K562 (cell line): ENCODE measurements around the gene DHCR24. TPM values are rescaled to one million over a fixed set of nuclear protein-coding genes. Genes with fewer than 3 reads are reported as not detected.

ENCODE experiments used
- ATAC-seq: fragments of 200-7000 bp; cut with Tn5 transposase; 3 replicates; pipeline ENCODE4 v1.9.1; 2020; ENCODE audit warnings: moderate library complexity
- BruUV-seq: library from RNA; stranded (reverse); fragments of 400-500 nt; replicated peaks from 2 replicates; lab custom pipeline; 2021; lab: Mats Ljungman, UMichigan
- CTCF ChIA-PET: fragments of 300-600 bp; formaldehyde crosslinking; extraction: SDS; loops from one replicate; lab custom pipeline; 2021; ENCODE audit warnings: low intra/inter-chr PET ratio; lab: Yijun Ruan, JAX
- POLR2A ChIA-PET: fragments of 300-600, 350-650 bp; sonication (Branson Sonifier 250); formaldehyde crosslinking; extraction: SDS; loops from one replicate; lab custom pipeline; 2021; ENCODE audit warnings: antibody characterized with exemption, inconsistent platforms; lab: Yijun Ruan, JAX
- DNase-seq, 4 experiments: peaks; one replicate each; pipeline versions ENCODE4 v3.0.0 to v3.0.0-alpha.2; 2011 to 2018; ENCODE audit warnings: low spot score in 3 of 4, mixed read lengths in 3 of 4; ENCODE audit errors: extremely low read depth in 1 of 4
- FAIRE-seq: peaks from 2 replicates; lab custom pipeline; 2011; peaks lifted over from hg19 to GRCh38; lab: Jason Lieb, UNC
- H2AFZ ChIP-seq: 2 replicates; pipeline ENCODE4 v1.6.0; 2011; ENCODE audit warnings: low read depth, low read length, control low read depth, inconsistent platforms
- H3K27ac ChIP-seq: fragments of 200-600 bp; 3 replicates; pipeline ENCODE4 v1.8.0; 2011; ENCODE audit warnings: low read depth, mild to moderate bottlenecking, control low read depth, inconsistent platforms, low read length, moderate library complexity, mixed read lengths; ENCODE audit errors: extremely low read depth
- H3K27me3 ChIP-seq, 2 experiments: fragments of 300-600 bp in 1 of 2; 2 replicates in 1 of 2; 3 replicates in 1 of 2; pipeline versions ENCODE4 v1.6.0 to v1.8.0; 2011; ENCODE audit warnings: inconsistent platforms in 2 of 2, low read length in 2 of 2, mild to moderate bottlenecking in 1 of 2, mixed read lengths in 1 of 2, moderate library complexity in 1 of 2; ENCODE audit not compliant: control insufficient read depth in 2 of 2, insufficient read depth in 2 of 2
- H3K36me3 ChIP-seq: fragments of 300-600 bp; 3 replicates; pipeline ENCODE4 v1.8.0; 2011; ENCODE audit warnings: mild to moderate bottlenecking, low read length, inconsistent platforms; ENCODE audit not compliant: control insufficient read depth, insufficient read depth
- H3K4me1 ChIP-seq, 2 experiments: fragments of 200-600 bp in 1 of 2; replicated peaks in 1 of 2; 2 replicates in 1 of 2; 3 replicates in 1 of 2; pipeline versions ENCODE4 v1.5.1 to v1.8.0; 2011; ENCODE audit warnings: inconsistent platforms in 2 of 2, low read length in 2 of 2, mild to moderate bottlenecking in 1 of 2, mixed read lengths in 1 of 2, moderate library complexity in 1 of 2; ENCODE audit not compliant: control insufficient read depth in 2 of 2, insufficient read depth in 2 of 2
- H3K4me2 ChIP-seq: 2 replicates; pipeline ENCODE4 v1.6.1; 2011; ENCODE audit warnings: low read length, control low read depth, inconsistent platforms, mixed read lengths; ENCODE audit not compliant: insufficient read depth
- H3K4me3 ChIP-seq: fragments of 200-600 bp; sonication (generic), shearing (Covaris generic); 2 replicates; pipeline ENCODE4 v1.5.1; 2016; ENCODE audit warnings: control low read depth, inconsistent platforms
- H3K79me2 ChIP-seq: fragments of 200-600 bp; 3 replicates; pipeline ENCODE4 v1.8.0; 2011; ENCODE audit warnings: low read length, inconsistent platforms; ENCODE audit not compliant: control insufficient read depth, insufficient read depth
- H3K9ac ChIP-seq, 2 experiments: 2 replicates each; pipeline versions ENCODE4 v1.6.0 to v1.6.1; 2011; ENCODE audit warnings: low read depth in 2 of 2, low read length in 2 of 2, control low read depth in 1 of 2, inconsistent platforms in 1 of 2, mild to moderate bottlenecking in 1 of 2, mixed read lengths in 1 of 2; ENCODE audit not compliant: insufficient read depth in 1 of 2
- H3K9me1 ChIP-seq: one replicate; pipeline ENCODE4 v1.6.0; 2011; ENCODE audit warnings: inconsistent platforms, mild to moderate bottlenecking, low read length, moderate library complexity; ENCODE audit not compliant: control insufficient read depth, insufficient read depth
- H3K9me3 ChIP-seq: replicated peaks from 2 replicates; pipeline ENCODE4 v1.5.1; 2011; ENCODE audit warnings: low read depth, low read length, inconsistent platforms; ENCODE audit not compliant: control insufficient read depth, insufficient read depth
- H4K20me1 ChIP-seq: replicated peaks from 2 replicates; pipeline ENCODE4 v1.6.1; 2011; ENCODE audit warnings: low read length, inconsistent platforms, mixed read lengths; ENCODE audit not compliant: control insufficient read depth, insufficient read depth
- HIVEP1 ChIP-seq: fragments of 250-450 bp; sonication (Bioruptor Pico); IDR thresholded peaks from 2 replicates; pipeline ENCODE4 v1.4.0; 2020; ENCODE audit warnings: mild to moderate bottlenecking
- HNRNPK ChIP-seq: fragments of 200-400 bp; formaldehyde crosslinking; IDR thresholded peaks from one replicate; pipeline ENCODE4 v1.6.1; 2018; ENCODE audit warnings: mild to moderate bottlenecking, low read depth, low read length; ENCODE audit not compliant: poor library complexity, severe bottlenecking
- PML ChIP-seq: IDR thresholded peaks from 2 replicates; pipeline ENCODE4 v1.6.1; 2012; ENCODE audit warnings: low read length, inconsistent platforms
- SRF ChIP-seq, 2 experiments: fragments of 250-450, 450-650 bp in 1 of 2; sonication (Bioruptor Pico) in 1 of 2; sonication (generic) in 1 of 2; formaldehyde crosslinking; IDR thresholded peaks; 2 replicates each; pipeline versions ENCODE4 v1.5.0 to v1.5.1; 2020 to 2022; ENCODE audit warnings: mild to moderate bottlenecking in 1 of 2, missing genetic modification reagents in 1 of 2
- ZBED1 ChIP-seq: IDR thresholded peaks from 2 replicates; pipeline ENCODE4 v1.6.1; 2014
- ZNF431 ChIP-seq: sonication (generic); formaldehyde crosslinking; IDR thresholded peaks from 2 replicates; pipeline ENCODE4 v1.8.0; 2022; ENCODE audit warnings: mild to moderate bottlenecking, missing genetic modification reagents
- ZNF507 ChIP-seq: conservative IDR thresholded peaks from 2 replicates; pipeline ENCODE4 v1.6.1; 2017; ENCODE audit warnings: missing genetic modification characterization, missing compliant biosample characterization
- WGBS: fragments of 100-300 bp; shearing (Covaris generic); methylation state at CpG from one replicate; pipeline ENCODE4 v1.1.6; 2016; ENCODE audit warnings: low coverage, mixed read lengths; ENCODE audit not compliant: insufficient coverage; ENCODE audit errors: missing lambda C conversion rate; 5-methylcytosine and 5-hydroxymethylcytosine counted together
- in situ Hi-C: fragments of 300-500 bp; cut with MboI; formaldehyde crosslinking; loops from 4 replicates; pipeline ENCODE4 v1.15.0; 2018; ENCODE audit warnings: inconsistent platforms, mixed read lengths
- intact Hi-C: fragments of 100-400 bp; cut with micrococcal nuclease; formaldehyde crosslinking; loops from 2 replicates; pipeline ENCODE4 v1.14.2; 2022
- polyA plus RNA-seq, 8 experiments: library from polyadenylated mRNA; depleted of rRNA in 4 of 8; stranded (reverse) in 5 of 8; unstranded in 3 of 8; fragments of >200 nt; fragmentation: Nextera tagmentation in 2 of 8; fragmentation: Illumina TruSeq in 1 of 8; extraction: Ambion mirVana in 2 of 8; extraction: Trizol in 1 of 8; gene quantifications; 2 replicates each; pipeline versions ENCODE4 v1.2.1 to v1.2.3, GENCODE V29; 2011 to 2014; ENCODE audit warnings: inconsistent platforms in 1 of 8, missing spikeins in 1 of 8
- total RNA-seq, 7 experiments: library from RNA; depleted of rRNA in 6 of 7; stranded (reverse); fragments of >200 nt in 6 of 7; fragmentation: Illumina TruSeq in 2 of 7; extraction: Trizol in 2 of 7; gene quantifications; 2 replicates each; pipeline versions ENCODE4 v1.2.1 to v1.2.3, GENCODE V29; 2011 to 2021; ENCODE audit warnings: low replicate concordance in 1 of 7
- TF ChIP-seq, protein P1 (sequence below): sonication (generic); formaldehyde crosslinking; IDR thresholded peaks from 2 replicates; pipeline ENCODE4 v1.8.1; 2023; ENCODE audit warnings: mild to moderate bottlenecking, missing genetic modification reagents

DHCR24 gene
- total and polyA plus RNA-seq, 9 of the 15 experiments (the other 6 are each of a cell fraction or from before 2014, with no cell fraction given): 23.4 to 161 (median 79.9) TPM

GRCh38 chr1:54836594-54836993, 50.4 kb downstream of the DHCR24 start:
- ATAC-seq (no peak), DNase-seq (no peak), FAIRE-seq (no peak)
- 0% methylated on average over 8 of the region's 8 CpGs for WGBS
- peaks cover 16 to 31% of the 10 kb centered on the region in 2 experiments; a peak in 4 of 5 replicates for H3K27me3 ChIP-seq
- CTCF ChIA-PET: no interaction called here
- H3K9me1 ChIP-seq: no peaks in the 10 kb centered on the region
- no peaks in the 10 kb centered on the region for H4K20me1 ChIP-seq
- H3K36me3 ChIP-seq: no peaks in the 10 kb centered on the region
- H3K9ac ChIP-seq: no peak overlapping the region
- H2AFZ ChIP-seq: no peak overlapping the region
- POLR2A ChIA-PET: no interaction called here
- TF ChIP-seq SRF (CRISPR knock-in tag; IDR thresholded peaks at IDR 0.05) (no peak), ZNF431 (CRISPR knock-in tag) (no peak), HNRNPK (no peak), PML (no peak), ZNF507 (tag) (no peak), HIVEP1 (no peak), ZBED1 (no peak)
- TF ChIP-seq, protein P1, sequence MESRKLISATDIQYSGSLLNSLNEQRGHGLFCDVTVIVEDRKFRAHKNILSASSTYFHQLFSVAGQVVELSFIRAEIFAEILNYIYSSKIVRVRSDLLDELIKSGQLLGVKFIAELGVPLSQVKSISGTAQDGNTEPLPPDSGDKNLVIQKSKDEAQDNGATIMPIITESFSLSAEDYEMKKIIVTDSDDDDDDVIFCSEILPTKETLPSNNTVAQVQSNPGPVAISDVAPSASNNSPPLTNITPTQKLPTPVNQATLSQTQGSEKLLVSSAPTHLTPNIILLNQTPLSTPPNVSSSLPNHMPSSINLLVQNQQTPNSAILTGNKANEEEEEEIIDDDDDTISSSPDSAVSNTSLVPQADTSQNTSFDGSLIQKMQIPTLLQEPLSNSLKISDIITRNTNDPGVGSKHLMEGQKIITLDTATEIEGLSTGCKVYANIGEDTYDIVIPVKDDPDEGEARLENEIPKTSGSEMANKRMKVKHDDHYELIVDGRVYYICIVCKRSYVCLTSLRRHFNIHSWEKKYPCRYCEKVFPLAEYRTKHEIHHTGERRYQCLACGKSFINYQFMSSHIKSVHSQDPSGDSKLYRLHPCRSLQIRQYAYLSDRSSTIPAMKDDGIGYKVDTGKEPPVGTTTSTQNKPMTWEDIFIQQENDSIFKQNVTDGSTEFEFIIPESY (CRISPR knock-in tag): no peak
- in situ Hi-C loops: no loop called here
- intact Hi-C loops: no loop called here
- H3K27ac ChIP-seq: no peak overlapping the region
- H3K4me3 ChIP-seq: no peak overlapping the region
- BruUV-seq: no TSS peak
- H3K4me1 ChIP-seq: no peaks in the 10 kb centered on the region
- H3K4me2 ChIP-seq: no peak overlapping the region
- H3K9me3 ChIP-seq: no peaks in the 10 kb centered on the region
- H3K79me2 ChIP-seq: no peaks in the 10 kb centered on the region
